ENCODE data around the gene TDRD9.

Gene TDRD9

DNA sequence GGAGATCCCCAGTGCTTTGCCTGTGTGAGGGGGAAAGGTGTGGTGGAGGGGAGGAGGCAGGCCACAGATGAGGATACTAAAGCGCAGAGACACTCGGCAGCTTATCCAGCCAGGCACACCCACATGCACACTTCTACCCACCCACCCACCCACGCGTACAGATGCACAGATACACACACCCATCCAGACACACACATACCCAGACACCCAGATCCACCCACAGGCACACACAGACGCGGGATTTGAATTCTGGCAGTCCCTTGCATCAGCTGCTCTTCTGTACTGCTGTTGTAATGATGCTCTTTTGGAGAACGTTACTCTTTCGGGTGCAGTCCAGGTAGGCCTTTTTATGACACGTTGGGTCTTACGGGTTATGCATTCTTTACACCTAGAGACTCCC lies 69.8 kb downstream of the TDRD9 start:
- no peak for TF ChIP-seq CEBPB (IDR thresholded peaks at IDR 0.05)
- no peak for TF ChIP-seq TAF1 (IDR thresholded peaks at IDR 0.05; ENCODE audit: low read depth)
- TF ChIP-seq TCF12 (IDR thresholded peaks at IDR 0.05; ENCODE audit: low read depth), result no peak
- TF ChIP-seq ZBTB7A (IDR thresholded peaks at IDR 0.05; ENCODE audit: low read depth), result no peak
- no peak for TF ChIP-seq EGR1 (IDR thresholded peaks at IDR 0.05)
- no peak for TF ChIP-seq NFIC (IDR thresholded peaks at IDR 0.05)
- TF ChIP-seq CREB1 (IDR thresholded peaks at IDR 0.05; ENCODE audit: low read depth), result no peak
- no peak for TF ChIP-seq FOXM1 (IDR thresholded peaks at IDR 0.05; ENCODE audit: borderline replicate concordance, low read depth)
- TF ChIP-seq, protein P1, sequence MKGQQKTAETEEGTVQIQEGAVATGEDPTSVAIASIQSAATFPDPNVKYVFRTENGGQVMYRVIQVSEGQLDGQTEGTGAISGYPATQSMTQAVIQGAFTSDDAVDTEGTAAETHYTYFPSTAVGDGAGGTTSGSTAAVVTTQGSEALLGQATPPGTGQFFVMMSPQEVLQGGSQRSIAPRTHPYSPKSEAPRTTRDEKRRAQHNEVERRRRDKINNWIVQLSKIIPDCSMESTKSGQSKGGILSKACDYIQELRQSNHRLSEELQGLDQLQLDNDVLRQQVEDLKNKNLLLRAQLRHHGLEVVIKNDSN (IDR thresholded peaks at IDR 0.05), result no peak
- no peak for TF ChIP-seq YY1 (IDR thresholded peaks at IDR 0.05; ENCODE audit: low read depth)

DNA sequence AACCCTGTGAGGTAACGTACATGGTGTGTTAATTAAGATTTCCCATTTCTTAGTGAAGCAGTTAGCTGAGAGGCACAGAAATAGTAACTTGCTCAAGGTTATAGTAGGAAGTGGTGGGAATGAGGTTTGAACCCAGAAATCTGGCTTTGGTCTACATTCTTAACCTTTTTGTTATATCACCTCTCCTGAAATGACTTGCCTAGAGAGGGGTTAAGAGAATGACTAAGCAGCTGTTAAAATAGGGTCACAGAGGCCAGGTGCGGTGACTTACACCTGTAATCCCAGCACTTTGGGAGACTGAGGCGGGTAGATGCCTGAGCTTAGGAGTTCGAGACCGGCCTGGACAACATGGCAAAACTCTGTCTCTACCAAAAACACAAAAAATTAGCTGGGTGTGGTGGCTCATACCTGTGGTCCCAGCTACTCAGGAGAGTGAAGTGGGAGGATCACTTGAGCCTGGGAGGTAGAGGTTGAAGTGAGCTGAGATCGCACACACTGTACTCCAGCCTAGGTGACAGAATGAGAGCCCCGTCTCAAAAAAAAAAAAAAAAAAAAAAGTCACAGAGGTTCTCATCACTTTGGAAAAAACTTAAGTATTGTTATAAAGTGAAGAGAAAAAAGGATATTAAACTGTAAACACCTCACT lies 71.7 kb downstream of the TDRD9 start:
- TF ChIP-seq ZBTB7A (IDR thresholded peaks at IDR 0.05; ENCODE audit: low read depth), result no peak
- no peak for TF ChIP-seq TAF1 (IDR thresholded peaks at IDR 0.05; ENCODE audit: low read depth)
- TF ChIP-seq TEAD4 (IDR thresholded peaks at IDR 0.05), result no peak
- no peak for TF ChIP-seq CEBPB (IDR thresholded peaks at IDR 0.05)
- TF ChIP-seq, protein P2, sequence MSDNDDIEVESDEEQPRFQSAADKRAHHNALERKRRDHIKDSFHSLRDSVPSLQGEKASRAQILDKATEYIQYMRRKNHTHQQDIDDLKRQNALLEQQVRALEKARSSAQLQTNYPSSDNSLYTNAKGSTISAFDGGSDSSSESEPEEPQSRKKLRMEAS (IDR thresholded peaks at IDR 0.05), result no peak
- TF ChIP-seq, protein P3, sequence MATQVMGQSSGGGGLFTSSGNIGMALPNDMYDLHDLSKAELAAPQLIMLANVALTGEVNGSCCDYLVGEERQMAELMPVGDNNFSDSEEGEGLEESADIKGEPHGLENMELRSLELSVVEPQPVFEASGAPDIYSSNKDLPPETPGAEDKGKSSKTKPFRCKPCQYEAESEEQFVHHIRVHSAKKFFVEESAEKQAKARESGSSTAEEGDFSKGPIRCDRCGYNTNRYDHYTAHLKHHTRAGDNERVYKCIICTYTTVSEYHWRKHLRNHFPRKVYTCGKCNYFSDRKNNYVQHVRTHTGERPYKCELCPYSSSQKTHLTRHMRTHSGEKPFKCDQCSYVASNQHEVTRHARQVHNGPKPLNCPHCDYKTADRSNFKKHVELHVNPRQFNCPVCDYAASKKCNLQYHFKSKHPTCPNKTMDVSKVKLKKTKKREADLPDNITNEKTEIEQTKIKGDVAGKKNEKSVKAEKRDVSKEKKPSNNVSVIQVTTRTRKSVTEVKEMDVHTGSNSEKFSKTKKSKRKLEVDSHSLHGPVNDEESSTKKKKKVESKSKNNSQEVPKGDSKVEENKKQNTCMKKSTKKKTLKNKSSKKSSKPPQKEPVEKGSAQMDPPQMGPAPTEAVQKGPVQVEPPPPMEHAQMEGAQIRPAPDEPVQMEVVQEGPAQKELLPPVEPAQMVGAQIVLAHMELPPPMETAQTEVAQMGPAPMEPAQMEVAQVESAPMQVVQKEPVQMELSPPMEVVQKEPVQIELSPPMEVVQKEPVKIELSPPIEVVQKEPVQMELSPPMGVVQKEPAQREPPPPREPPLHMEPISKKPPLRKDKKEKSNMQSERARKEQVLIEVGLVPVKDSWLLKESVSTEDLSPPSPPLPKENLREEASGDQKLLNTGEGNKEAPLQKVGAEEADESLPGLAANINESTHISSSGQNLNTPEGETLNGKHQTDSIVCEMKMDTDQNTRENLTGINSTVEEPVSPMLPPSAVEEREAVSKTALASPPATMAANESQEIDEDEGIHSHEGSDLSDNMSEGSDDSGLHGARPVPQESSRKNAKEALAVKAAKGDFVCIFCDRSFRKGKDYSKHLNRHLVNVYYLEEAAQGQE (IDR thresholded peaks at IDR 0.05; ENCODE audit: low read depth), result no peak
- no peak for TF ChIP-seq CREB1 (IDR thresholded peaks at IDR 0.05; ENCODE audit: low read depth)
- no peak for TF ChIP-seq RAD21 (IDR thresholded peaks at IDR 0.05; ENCODE audit: low read depth)
- no peak for TF ChIP-seq TCF12 (IDR thresholded peaks at IDR 0.05; ENCODE audit: low read depth)
- TF ChIP-seq YY1 (IDR thresholded peaks at IDR 0.05; ENCODE audit: low read depth), result no peak
- TF ChIP-seq, protein P1 (IDR thresholded peaks at IDR 0.05), result no peak
- TF ChIP-seq EGR1 (IDR thresholded peaks at IDR 0.05), result no peak
- TF ChIP-seq EP300 (IDR thresholded peaks at IDR 0.05; ENCODE audit: borderline replicate concordance), result no peak
- no peak for TF ChIP-seq FOXM1 (IDR thresholded peaks at IDR 0.05; ENCODE audit: borderline replicate concordance, low read depth)
- no peak for TF ChIP-seq NFIC (IDR thresholded peaks at IDR 0.05)

DNA sequence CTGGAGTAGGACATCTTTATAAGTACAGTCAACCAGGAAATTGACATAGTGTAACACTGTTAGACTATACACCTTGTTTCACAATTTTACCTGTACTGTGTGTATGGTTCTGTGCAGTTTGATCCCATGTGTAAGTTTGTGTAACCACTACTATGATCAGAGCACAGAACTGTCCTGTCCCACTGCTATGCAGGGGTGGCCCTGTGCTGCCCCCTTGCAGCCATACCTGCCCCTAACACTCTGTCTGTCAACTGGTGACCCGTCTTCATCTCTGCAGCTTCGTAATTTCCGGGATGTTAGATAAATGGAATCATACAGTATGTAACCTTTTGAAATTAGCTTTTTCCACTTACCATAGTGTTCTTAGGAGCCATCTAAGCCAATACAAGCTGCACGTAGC lies 72.7 kb downstream of the TDRD9 start:
- TF ChIP-seq FOXM1 (IDR thresholded peaks at IDR 0.05; ENCODE audit: borderline replicate concordance, low read depth), result no peak
- TF ChIP-seq, protein P2 (IDR thresholded peaks at IDR 0.05), result no peak
- peak; percentile 39 for TF ChIP-seq RAD21 (IDR thresholded peaks at IDR 0.05; ENCODE audit: low read depth)

DNA sequence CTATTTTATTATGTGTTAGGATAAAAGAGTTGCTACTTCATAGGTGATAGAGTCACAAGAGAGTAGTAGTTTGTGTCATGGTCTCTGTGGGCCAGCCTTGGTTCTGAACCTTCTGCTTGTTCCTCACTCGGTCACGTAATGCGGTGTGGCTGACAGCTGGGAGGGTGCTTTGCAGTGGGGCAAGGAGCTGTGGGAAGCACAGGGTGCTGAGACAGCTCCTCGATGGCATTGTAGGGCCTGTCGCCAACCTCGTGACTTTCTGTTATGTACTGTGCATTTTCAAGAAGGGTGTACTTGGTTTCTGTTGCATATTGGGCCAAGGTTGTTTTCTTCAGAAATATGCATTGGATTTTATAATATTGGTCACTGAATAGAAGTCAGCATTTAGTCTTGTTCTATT lies 75.4 kb downstream of the TDRD9 start:
- TF ChIP-seq, protein P2 (IDR thresholded peaks at IDR 0.05), result no peak
- TF ChIP-seq TCF12 (IDR thresholded peaks at IDR 0.05; ENCODE audit: low read depth) (no peak), FOXM1 (IDR thresholded peaks at IDR 0.05; ENCODE audit: borderline replicate concordance, low read depth) (no peak), ZBTB7A (IDR thresholded peaks at IDR 0.05; ENCODE audit: low read depth) (no peak), NFIC (IDR thresholded peaks at IDR 0.05) (no peak), CREB1 (IDR thresholded peaks at IDR 0.05; ENCODE audit: low read depth) (no peak), EP300 (IDR thresholded peaks at IDR 0.05; ENCODE audit: borderline replicate concordance) (no peak), EGR1 (IDR thresholded peaks at IDR 0.05) (no peak), CEBPB (IDR thresholded peaks at IDR 0.05) (no peak), TEAD4 (IDR thresholded peaks at IDR 0.05) (no peak), YY1 (IDR thresholded peaks at IDR 0.05; ENCODE audit: low read depth) (no peak), TAF1 (IDR thresholded peaks at IDR 0.05; ENCODE audit: low read depth) (no peak)
- TF ChIP-seq, protein P1 (IDR thresholded peaks at IDR 0.05), result no peak

DNA sequence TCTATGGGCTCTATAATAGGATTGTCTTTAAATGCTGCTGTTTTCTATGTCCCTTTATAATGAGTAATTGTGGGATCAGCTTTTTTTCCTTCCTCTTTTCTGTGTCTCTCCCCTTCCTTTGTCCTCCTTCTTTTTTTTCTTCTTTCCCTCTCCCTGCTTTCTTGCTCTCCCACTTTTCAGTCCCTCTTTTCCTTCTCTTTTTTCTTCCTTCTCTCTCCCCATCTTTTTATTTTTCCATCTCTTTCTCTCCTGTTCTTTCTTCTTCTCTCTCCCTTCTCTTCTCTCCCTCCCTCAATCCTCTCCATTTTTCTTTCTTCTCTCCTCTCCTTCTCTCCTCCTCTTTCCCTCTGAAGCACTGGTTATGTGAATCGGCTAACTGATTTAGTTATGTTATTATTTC lies 76.6 kb downstream of the TDRD9 start:
- TF ChIP-seq CREB1 (IDR thresholded peaks at IDR 0.05; ENCODE audit: low read depth), result no peak
- TF ChIP-seq EP300 (IDR thresholded peaks at IDR 0.05; ENCODE audit: borderline replicate concordance), result no peak
- no peak for TF ChIP-seq TCF12 (IDR thresholded peaks at IDR 0.05; ENCODE audit: low read depth)
- TF ChIP-seq NFIC (IDR thresholded peaks at IDR 0.05), result no peak
- no peak for TF ChIP-seq RAD21 (IDR thresholded peaks at IDR 0.05; ENCODE audit: low read depth)
- TF ChIP-seq TEAD4 (IDR thresholded peaks at IDR 0.05), result no peak

DNA sequence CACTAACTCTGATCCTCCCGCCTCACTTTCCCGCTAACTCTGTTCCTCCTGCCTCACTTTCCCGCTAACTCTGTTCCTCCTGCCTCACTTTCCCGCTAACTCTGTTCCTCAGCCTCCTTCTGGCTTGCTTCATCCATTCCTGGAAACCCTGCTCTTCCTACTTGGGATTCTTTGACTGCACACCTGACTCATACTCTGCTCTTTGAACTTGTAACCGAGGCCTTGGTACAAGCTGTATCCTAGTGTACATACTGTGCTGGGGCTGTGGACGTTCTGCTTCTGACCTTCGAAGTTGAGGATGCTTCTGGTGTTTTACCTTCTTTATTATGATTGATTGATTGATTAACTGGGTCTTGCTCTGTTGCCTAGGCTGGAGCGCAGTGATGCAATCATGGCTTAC lies 77.2 kb downstream of the TDRD9 start:
- TF ChIP-seq TAF1 (IDR thresholded peaks at IDR 0.05; ENCODE audit: low read depth) (no peak), FOXM1 (IDR thresholded peaks at IDR 0.05; ENCODE audit: borderline replicate concordance, low read depth) (no peak), YY1 (IDR thresholded peaks at IDR 0.05; ENCODE audit: low read depth) (no peak)

DNA sequence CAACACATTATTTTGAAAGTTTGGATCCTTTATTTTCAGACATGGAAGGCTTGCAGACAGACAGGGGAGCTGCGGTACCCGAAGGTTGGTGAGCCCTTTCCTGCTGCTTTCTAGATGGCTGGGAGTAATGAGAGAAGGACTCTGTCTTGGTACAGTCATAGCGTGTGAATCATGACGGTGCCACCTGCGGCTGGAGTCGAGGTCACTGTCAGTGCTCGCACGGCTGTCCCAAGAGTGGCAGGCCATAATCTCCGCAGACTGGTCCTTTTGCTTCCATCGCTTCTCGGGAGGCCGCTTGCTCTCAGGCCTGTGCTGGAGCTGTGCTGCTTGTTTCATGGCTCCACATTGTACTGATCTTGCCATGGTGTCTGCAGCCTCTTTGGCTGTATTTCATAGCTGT lies 78.9 kb downstream of the TDRD9 start:
- TF ChIP-seq TAF1 (IDR thresholded peaks at IDR 0.05; ENCODE audit: low read depth), result no peak
